SK-N-SH treated with all-trans-retinoic acid at 6 μM for 48 hours (cell line): Measurements from ENCODE around the gene CYP3A5.

Experiments used
- ISL1 ChIP-seq: fragments of 250-450 bp; sonication (Bioruptor Pico); IDR thresholded peaks from 2 replicates; pipeline ENCODE4 v2.1.2; 2022; ENCODE audit warnings: mild to moderate bottlenecking, moderate library complexity
- OSR1 ChIP-seq: fragments of 250-450 bp; sonication (Bioruptor Pico); IDR thresholded peaks from 2 replicates; pipeline ENCODE4 v1.8.0; 2022; ENCODE audit warnings: moderate library complexity, mild to moderate bottlenecking, inconsistent platforms
- RARB ChIP-seq: fragments of 250-450 bp; sonication (Bioruptor Pico); IDR thresholded peaks from 2 replicates; pipeline ENCODE4 v1.8.0; 2021; ENCODE audit warnings: mild to moderate bottlenecking, moderate library complexity
- TF ChIP-seq, protein P1 (sequence below): fragments of 250-450 bp; sonication (Bioruptor Pico); IDR thresholded peaks from 2 replicates; pipeline ENCODE4 v1.8.0; 2020; ENCODE audit warnings: mild to moderate bottlenecking, moderate library complexity, borderline replicate concordance
- TF ChIP-seq, protein P2 (sequence below): fragments of 250-450 bp; sonication (Bioruptor Pico); IDR thresholded peaks from 2 replicates; pipeline ENCODE4 v1.5.1; 2021; ENCODE audit warnings: mild to moderate bottlenecking, moderate library complexity
- TF ChIP-seq, protein P3 (sequence below): fragments of 250-450 bp; sonication (Bioruptor Pico); IDR thresholded peaks from 2 replicates; pipeline ENCODE4 v1.5.1; 2020; ENCODE audit warnings: low read depth, mild to moderate bottlenecking, moderate library complexity

DNA sequence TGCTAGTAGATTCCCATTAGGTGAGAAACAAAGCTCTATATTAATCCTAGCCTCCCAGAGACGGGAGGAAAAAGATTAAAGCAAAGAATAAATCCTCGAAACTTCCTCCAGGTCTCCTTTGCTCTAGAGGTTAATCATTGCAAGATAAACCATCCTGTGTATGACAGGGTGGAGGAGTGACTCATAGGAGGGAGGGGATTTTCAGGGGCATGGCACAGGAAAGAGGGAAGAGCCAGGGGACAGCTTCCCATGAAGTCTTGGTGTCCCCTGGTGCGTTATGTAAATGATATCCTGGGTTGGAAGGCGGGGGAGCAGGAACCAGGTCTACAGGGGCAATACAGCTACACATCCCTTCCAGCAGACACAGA, 780 bp downstream of the CYP3A5 start:
- TF ChIP-seq, protein P1, sequence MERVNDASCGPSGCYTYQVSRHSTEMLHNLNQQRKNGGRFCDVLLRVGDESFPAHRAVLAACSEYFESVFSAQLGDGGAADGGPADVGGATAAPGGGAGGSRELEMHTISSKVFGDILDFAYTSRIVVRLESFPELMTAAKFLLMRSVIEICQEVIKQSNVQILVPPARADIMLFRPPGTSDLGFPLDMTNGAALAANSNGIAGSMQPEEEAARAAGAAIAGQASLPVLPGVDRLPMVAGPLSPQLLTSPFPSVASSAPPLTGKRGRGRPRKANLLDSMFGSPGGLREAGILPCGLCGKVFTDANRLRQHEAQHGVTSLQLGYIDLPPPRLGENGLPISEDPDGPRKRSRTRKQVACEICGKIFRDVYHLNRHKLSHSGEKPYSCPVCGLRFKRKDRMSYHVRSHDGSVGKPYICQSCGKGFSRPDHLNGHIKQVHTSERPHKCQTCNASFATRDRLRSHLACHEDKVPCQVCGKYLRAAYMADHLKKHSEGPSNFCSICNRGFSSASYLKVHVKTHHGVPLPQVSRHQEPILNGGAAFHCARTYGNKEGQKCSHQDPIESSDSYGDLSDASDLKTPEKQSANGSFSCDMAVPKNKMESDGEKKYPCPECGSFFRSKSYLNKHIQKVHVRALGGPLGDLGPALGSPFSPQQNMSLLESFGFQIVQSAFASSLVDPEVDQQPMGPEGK (CRISPR knock-in tag) = no peak
- TF ChIP-seq, protein P2, sequence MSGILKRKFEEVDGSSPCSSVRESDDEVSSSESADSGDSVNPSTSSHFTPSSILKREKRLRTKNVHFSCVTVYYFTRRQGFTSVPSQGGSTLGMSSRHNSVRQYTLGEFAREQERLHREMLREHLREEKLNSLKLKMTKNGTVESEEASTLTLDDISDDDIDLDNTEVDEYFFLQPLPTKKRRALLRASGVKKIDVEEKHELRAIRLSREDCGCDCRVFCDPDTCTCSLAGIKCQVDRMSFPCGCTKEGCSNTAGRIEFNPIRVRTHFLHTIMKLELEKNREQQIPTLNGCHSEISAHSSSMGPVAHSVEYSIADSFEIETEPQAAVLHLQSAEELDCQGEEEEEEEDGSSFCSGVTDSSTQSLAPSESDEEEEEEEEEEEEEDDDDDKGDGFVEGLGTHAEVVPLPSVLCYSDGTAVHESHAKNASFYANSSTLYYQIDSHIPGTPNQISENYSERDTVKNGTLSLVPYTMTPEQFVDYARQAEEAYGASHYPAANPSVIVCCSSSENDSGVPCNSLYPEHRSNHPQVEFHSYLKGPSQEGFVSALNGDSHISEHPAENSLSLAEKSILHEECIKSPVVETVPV (CRISPR knock-in tag) = no peak
- TF ChIP-seq RARB (CRISPR knock-in tag) (no peak), ISL1 (CRISPR knock-in tag) (no peak), OSR1 (CRISPR knock-in tag) (no peak)
- TF ChIP-seq, protein P3, sequence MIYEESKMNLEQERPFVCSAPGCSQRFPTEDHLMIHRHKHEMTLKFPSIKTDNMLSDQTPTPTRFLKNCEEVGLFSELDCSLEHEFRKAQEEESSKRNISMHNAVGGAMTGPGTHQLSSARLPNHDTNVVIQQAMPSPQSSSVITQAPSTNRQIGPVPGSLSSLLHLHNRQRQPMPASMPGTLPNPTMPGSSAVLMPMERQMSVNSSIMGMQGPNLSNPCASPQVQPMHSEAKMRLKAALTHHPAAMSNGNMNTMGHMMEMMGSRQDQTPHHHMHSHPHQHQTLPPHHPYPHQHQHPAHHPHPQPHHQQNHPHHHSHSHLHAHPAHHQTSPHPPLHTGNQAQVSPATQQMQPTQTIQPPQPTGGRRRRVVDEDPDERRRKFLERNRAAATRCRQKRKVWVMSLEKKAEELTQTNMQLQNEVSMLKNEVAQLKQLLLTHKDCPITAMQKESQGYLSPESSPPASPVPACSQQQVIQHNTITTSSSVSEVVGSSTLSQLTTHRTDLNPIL (CRISPR knock-in tag) = no peak
